ENCODE measurements around the gene HMGCS1.

- no peak for TF ChIP-seq SRF (IDR thresholded peaks at IDR 0.05; ENCODE audit: low read depth)
- TF ChIP-seq CTCF (IDR thresholded peaks at IDR 0.05 in 2 of 3, conservative IDR thresholded peaks at IDR 0.05 in 1 of 3; ENCODE audit: borderline replicate concordance in 1 of 3, insufficient read depth in 1 of 3, low read depth in 2 of 3, low read length in 2 of 3) = no peak
- no peak for TF ChIP-seq YY1 (IDR thresholded peaks at IDR 0.05; ENCODE audit: extremely low read depth, insufficient replicate concordance, low read depth, low read length)
- TF ChIP-seq POLR2A (IDR thresholded peaks at IDR 0.05; ENCODE audit: borderline replicate concordance, extremely low read depth, insufficient read depth, insufficient read length) = no peak
- TF ChIP-seq POLR2AphosphoS5 (IDR thresholded peaks at IDR 0.05; ENCODE audit: low read depth, low read length) = no peak
- no peak for TF ChIP-seq REST (IDR thresholded peaks at IDR 0.05; ENCODE audit: low read depth)
- no peak for TF ChIP-seq SIN3A (IDR thresholded peaks at IDR 0.05; ENCODE audit: low read depth)
- no peak for TF ChIP-seq MAX (IDR thresholded peaks at IDR 0.05)
- no peak for TF ChIP-seq CEBPB (IDR thresholded peaks at IDR 0.05; ENCODE audit: low read depth)
- TF ChIP-seq SP1 (IDR thresholded peaks at IDR 0.05; ENCODE audit: low read depth) = no peak
- TF ChIP-seq EZH2phosphoT487 (IDR thresholded peaks at IDR 0.05; ENCODE audit: borderline replicate concordance) = no peak
- no peak for TF ChIP-seq RAD21 (IDR thresholded peaks at IDR 0.05; ENCODE audit: low read depth)
Measured at GRCh38 chr5:43332401-43332800, 19.2 kb upstream of the HMGCS1 start.

All from HCT116 (cell line).